ENCODE data around the gene STN1. TPM values are rescaled to one million over a fixed set of nuclear protein-coding genes. Genes with fewer than 3 reads are reported as not detected.
A peak's percentile ranks its signal among the peaks of the same experiment; 100 is the strongest.

STN1 gene
- total RNA-seq, 1 experiment from 2014 or later = 14.3 TPM

DNA sequence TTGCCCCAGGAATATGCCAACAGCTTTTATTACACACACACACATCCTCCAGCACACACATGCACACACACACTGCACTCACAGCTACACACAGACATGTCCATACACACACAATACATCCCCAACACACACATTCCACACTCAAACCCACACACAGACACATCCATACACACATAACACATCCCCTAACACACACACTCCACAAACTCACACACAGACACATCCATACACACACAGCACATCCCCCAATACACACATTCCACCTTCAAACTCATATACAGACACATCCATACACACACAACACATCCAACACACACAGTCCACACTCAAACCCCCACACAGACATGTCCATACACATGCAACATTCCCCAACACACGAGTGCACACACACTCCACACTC, 81.7 kb downstream of the STN1 start:
- BruUV-seq (replicated peaks) = no TSS peak
- TF ChIP-seq, protein P1, sequence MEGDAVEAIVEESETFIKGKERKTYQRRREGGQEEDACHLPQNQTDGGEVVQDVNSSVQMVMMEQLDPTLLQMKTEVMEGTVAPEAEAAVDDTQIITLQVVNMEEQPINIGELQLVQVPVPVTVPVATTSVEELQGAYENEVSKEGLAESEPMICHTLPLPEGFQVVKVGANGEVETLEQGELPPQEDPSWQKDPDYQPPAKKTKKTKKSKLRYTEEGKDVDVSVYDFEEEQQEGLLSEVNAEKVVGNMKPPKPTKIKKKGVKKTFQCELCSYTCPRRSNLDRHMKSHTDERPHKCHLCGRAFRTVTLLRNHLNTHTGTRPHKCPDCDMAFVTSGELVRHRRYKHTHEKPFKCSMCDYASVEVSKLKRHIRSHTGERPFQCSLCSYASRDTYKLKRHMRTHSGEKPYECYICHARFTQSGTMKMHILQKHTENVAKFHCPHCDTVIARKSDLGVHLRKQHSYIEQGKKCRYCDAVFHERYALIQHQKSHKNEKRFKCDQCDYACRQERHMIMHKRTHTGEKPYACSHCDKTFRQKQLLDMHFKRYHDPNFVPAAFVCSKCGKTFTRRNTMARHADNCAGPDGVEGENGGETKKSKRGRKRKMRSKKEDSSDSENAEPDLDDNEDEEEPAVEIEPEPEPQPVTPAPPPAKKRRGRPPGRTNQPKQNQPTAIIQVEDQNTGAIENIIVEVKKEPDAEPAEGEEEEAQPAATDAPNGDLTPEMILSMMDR (conservative IDR thresholded peaks at IDR 0.05; ENCODE audit: low read depth, low read length) = no peak
- no peak for TF ChIP-seq EZH2 (IDR thresholded peaks at IDR 0.05; ENCODE audit: borderline replicate concordance, low read depth, low read length, poor library complexity, severe bottlenecking)

DNA sequence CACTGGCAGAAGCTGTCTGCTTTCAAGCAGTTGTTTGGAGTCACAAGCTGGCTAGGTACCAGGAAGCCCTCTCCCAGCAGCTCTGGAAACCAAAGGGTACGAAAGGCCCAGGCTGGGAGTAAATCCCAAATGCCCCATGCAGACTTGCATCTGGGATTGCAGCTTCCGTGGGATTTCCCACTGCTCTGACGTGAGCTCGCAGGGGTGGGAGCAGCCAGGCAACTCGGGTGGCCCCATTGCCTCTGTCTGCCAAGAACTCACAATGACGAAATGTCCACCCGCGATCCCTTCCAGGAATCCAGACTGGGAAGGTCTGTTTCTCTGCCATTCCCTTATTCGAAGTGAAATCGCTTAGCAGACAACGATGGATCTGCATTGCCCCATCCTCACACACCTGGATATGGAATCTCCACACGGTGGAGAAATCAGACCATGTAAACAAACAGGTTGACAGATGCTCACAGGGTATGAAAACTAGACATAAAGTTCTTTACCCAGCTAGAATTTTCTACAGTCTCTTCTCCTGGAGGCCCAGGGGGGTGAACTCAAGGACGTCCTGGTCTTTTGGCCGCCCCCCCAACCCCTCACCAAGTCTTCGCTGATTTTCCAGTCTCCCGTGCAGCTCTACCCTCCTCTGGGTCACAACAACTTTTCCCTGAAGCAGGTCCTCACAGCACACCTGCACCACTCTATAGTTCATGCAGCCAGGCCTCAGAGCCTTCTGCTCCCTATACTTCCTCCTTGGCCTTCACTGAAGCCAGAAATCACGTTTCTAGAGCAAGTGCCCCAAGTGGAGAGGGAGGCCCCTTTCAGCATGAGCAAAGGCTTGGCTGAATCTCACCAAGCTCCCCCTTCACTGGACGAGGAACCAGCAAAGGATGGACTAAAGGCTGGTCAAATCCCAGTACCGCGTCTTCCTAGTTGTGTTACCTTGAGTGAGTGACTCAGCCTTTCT, 82.6 kb downstream of the STN1 start:
- TF ChIP-seq, protein P1 (conservative IDR thresholded peaks at IDR 0.05; ENCODE audit: low read depth, low read length) = no peak
- no peak for TF ChIP-seq EZH2 (IDR thresholded peaks at IDR 0.05; ENCODE audit: borderline replicate concordance, low read depth, low read length, poor library complexity, severe bottlenecking)
- no peaks in the 10 kb centered on the region for H3K27me3 ChIP-seq (replicated peaks; ENCODE audit: insufficient read depth, low read depth, low read length, poor library complexity)
- intact Hi-C loops (cut with micrococcal nuclease; ENCODE audit: unreplicated experiment) = no loop called here
- H3K4me3 ChIP-seq (ENCODE audit: low read depth, low read length, poor library complexity, severe bottlenecking) = no peak overlapping the region
- peaks cover 6% of the 10 kb centered on the region for H3K9me3 ChIP-seq (ENCODE audit: low read depth, low read length, poor library complexity, severe bottlenecking)
- peaks cover 5% of the 10 kb centered on the region for H3K36me3 ChIP-seq (ENCODE audit: insufficient read depth, low read length, poor library complexity, severe bottlenecking)
- CTCF ChIA-PET = interaction anchor here (0.5 kb wide), 1 partner anchor 59 kb away, joined by 8 read pairs; no protein-coding TSS in a partner anchor
- POLR2A ChIA-PET (ENCODE audit: low non-redundant PET) = no interaction called here
- no peak for DNase-seq (ENCODE audit: low spot score)
- BruUV-seq (replicated peaks) = no TSS peak
- H3K27ac ChIP-seq (ENCODE audit: low read depth, low read length, poor library complexity, severe bottlenecking) = peak overlapping the region; percentile 22
- H3K4me1 ChIP-seq (ENCODE audit: insufficient read depth, low read length, poor library complexity, severe bottlenecking) = peaks cover 64% of the 10 kb centered on the region

More for the DNA sequence above, 81.7 kb downstream of the STN1 start:
- peaks cover 5% of the 10 kb centered on the region for H3K36me3 ChIP-seq (ENCODE audit: insufficient read depth, low read length, poor library complexity, severe bottlenecking)
- DNase-seq (ENCODE audit: low spot score) = no peak
- intact Hi-C loops (cut with micrococcal nuclease; ENCODE audit: unreplicated experiment) = no loop called here
- H3K4me1 ChIP-seq (ENCODE audit: insufficient read depth, low read length, poor library complexity, severe bottlenecking) = peaks cover 64% of the 10 kb centered on the region
- no peaks in the 10 kb centered on the region for H3K27me3 ChIP-seq (replicated peaks; ENCODE audit: insufficient read depth, low read depth, low read length, poor library complexity)
- CTCF ChIA-PET = no interaction called here
- POLR2A ChIA-PET (ENCODE audit: low non-redundant PET) = no interaction called here
- peaks cover 6% of the 10 kb centered on the region for H3K9me3 ChIP-seq (ENCODE audit: low read depth, low read length, poor library complexity, severe bottlenecking)
- H3K4me3 ChIP-seq (ENCODE audit: low read depth, low read length, poor library complexity, severe bottlenecking) = no peak overlapping the region
- H3K27ac ChIP-seq (ENCODE audit: low read depth, low read length, poor library complexity, severe bottlenecking) = peak overlapping the region; percentile 22

DNA sequence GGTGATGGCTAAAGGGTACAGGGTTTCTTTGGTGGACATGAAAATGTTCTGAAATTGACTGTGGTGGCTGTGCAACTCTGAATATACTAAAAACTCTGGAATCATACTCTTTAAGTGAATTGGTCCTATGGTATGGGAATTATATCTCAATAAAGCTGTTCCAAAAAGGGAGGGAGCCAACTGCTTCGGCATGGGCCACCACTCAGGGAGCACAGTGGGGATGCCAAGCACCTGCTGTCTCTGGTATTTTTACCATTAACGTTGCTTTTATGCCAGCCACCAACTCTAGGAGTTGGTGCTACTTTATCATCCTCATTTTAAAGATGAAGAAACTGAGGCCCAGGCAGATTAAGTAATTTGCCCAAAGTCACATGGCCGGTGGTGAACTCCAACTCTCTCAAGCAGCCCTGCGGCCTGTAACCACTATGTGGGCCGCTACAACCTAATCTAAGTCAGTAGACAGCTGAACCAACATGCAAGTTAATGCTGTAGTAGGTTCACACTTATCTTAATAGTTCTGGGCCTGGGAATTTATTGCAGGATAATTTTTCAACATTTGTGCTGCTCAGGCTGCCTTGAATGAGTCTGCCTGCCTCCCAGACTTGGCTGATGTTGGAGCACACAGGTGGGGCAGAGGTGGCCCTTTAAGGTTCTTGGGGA, 83.4 kb downstream of the STN1 start:
- peaks cover 6% of the 10 kb centered on the region for H3K9me3 ChIP-seq (ENCODE audit: low read depth, low read length, poor library complexity, severe bottlenecking)
- CTCF ChIA-PET = interaction anchor here (0.5 kb wide), 1 partner anchor 59 kb away, joined by 8 read pairs; no protein-coding TSS in a partner anchor
- POLR2A ChIA-PET (ENCODE audit: low non-redundant PET) = no interaction called here

More for the DNA sequence above, 83.4 kb downstream of the STN1 start:
- TF ChIP-seq, protein P1 (conservative IDR thresholded peaks at IDR 0.05; ENCODE audit: low read depth, low read length) = no peak
- no peak for TF ChIP-seq EZH2 (IDR thresholded peaks at IDR 0.05; ENCODE audit: borderline replicate concordance, low read depth, low read length, poor library complexity, severe bottlenecking)
- DNase-seq (ENCODE audit: low spot score) = no peak
- peaks cover 64% of the 10 kb centered on the region for H3K4me1 ChIP-seq (ENCODE audit: insufficient read depth, low read length, poor library complexity, severe bottlenecking)
- peaks cover 5% of the 10 kb centered on the region for H3K36me3 ChIP-seq (ENCODE audit: insufficient read depth, low read length, poor library complexity, severe bottlenecking)
- no peak overlapping the region for H3K4me3 ChIP-seq (ENCODE audit: low read depth, low read length, poor library complexity, severe bottlenecking)
- peak overlapping the region; percentile 22 for H3K27ac ChIP-seq (ENCODE audit: low read depth, low read length, poor library complexity, severe bottlenecking)
- intact Hi-C loops (cut with micrococcal nuclease; ENCODE audit: unreplicated experiment) = no loop called here
- no TSS peak for BruUV-seq (replicated peaks)
- H3K27me3 ChIP-seq (replicated peaks; ENCODE audit: insufficient read depth, low read depth, low read length, poor library complexity) = no peaks in the 10 kb centered on the region

Data from A673 (cell line).